H9 (cell line): Measurements from ENCODE around the gene SLC6A18. TPM values are rescaled to one million over a fixed set of nuclear protein-coding genes. Genes with fewer than 3 reads are reported as not detected.

Experiments
- DNase-seq: peaks from one replicate; pipeline ENCODE4 v3.0.0-alpha.2; 2017
- H2AFZ ChIP-seq: one replicate; pipeline ENCODE4 v1.6.1; 2013; ENCODE audit warnings: mild to moderate bottlenecking, low read length, control low read depth, moderate library complexity
- H2AK5ac ChIP-seq: 2 replicates; pipeline ENCODE4 v1.6.1; 2013; ENCODE audit warnings: low read length, control low read depth, mixed read lengths; ENCODE audit not compliant: insufficient read length
- H2BK120ac ChIP-seq: one replicate; pipeline ENCODE4 v1.6.1; 2013; ENCODE audit warnings: low read depth, mild to moderate bottlenecking, low read length, control low read depth, inconsistent platforms; ENCODE audit not compliant: poor library complexity, severe bottlenecking
- H2BK12ac ChIP-seq: 2 replicates; pipeline ENCODE4 v1.6.1; 2013; ENCODE audit warnings: low read length, control low read depth, mixed read lengths, low read depth; ENCODE audit not compliant: insufficient read length
- H2BK15ac ChIP-seq: 2 replicates; pipeline ENCODE4 v1.6.1; 2013; ENCODE audit warnings: low read depth, low read length, control low read depth
- H2BK20ac ChIP-seq: one replicate; pipeline ENCODE4 v1.6.1; 2013; ENCODE audit warnings: low read depth, mild to moderate bottlenecking, low read length, control low read depth, inconsistent platforms; ENCODE audit not compliant: poor library complexity, severe bottlenecking
- H2BK5ac ChIP-seq: 2 replicates; pipeline ENCODE4 v1.6.1; 2013; ENCODE audit warnings: low read length, control low read depth, mixed read lengths; ENCODE audit not compliant: insufficient read length
- H3K14ac ChIP-seq: 2 replicates; pipeline ENCODE4 v1.6.1; 2013; ENCODE audit warnings: low read length, control low read depth; ENCODE audit not compliant: insufficient read depth
- H3K18ac ChIP-seq: 2 replicates; pipeline ENCODE4 v1.6.1; 2013; ENCODE audit warnings: low read depth, mild to moderate bottlenecking, mixed read lengths, low read length, control low read depth; ENCODE audit not compliant: insufficient read length
- H3K23ac ChIP-seq: 2 replicates; pipeline ENCODE4 v1.6.1; 2013; ENCODE audit warnings: low read length, control low read depth, mixed read lengths, low read depth; ENCODE audit not compliant: insufficient read length
- H3K23me2 ChIP-seq: 2 replicates; pipeline ENCODE4 v1.6.1; 2013; ENCODE audit warnings: low read depth, mild to moderate bottlenecking, mixed read lengths, low read length, control low read depth; ENCODE audit not compliant: insufficient read length, poor library complexity, severe bottlenecking
- H3K27ac ChIP-seq: 2 replicates; pipeline ENCODE4 v1.5.1; 2013; ENCODE audit warnings: low read length, control low read depth, mixed read lengths, low read depth; ENCODE audit not compliant: insufficient read length
- H3K27me3 ChIP-seq: 2 replicates; pipeline ENCODE4 v1.6.1; 2013; ENCODE audit warnings: low read length, control low read depth, inconsistent platforms; ENCODE audit not compliant: insufficient read depth
- H3K4ac ChIP-seq: 2 replicates; pipeline ENCODE4 v1.6.1; 2013; ENCODE audit warnings: low read depth, mild to moderate bottlenecking, control low read depth, inconsistent platforms, low read length, moderate library complexity
- H3K4me1 ChIP-seq: 2 replicates; pipeline ENCODE4 v1.6.1; 2013; ENCODE audit warnings: low read length, control low read depth, inconsistent platforms; ENCODE audit not compliant: insufficient read depth
- H3K4me2 ChIP-seq: 2 replicates; pipeline ENCODE4 v1.6.1; 2013; ENCODE audit warnings: low read length, control low read depth, mixed read lengths; ENCODE audit not compliant: insufficient read length, insufficient read depth
- H3K56ac ChIP-seq: 2 replicates; pipeline ENCODE4 v1.6.1; 2013; ENCODE audit warnings: low read depth, mild to moderate bottlenecking, mixed read lengths, low read length, control low read depth; ENCODE audit not compliant: insufficient read length
- H3K79me1 ChIP-seq: 2 replicates; pipeline ENCODE4 v1.6.1; 2013; ENCODE audit warnings: low read depth, mild to moderate bottlenecking, moderate library complexity, low read length, control low read depth, inconsistent platforms; ENCODE audit not compliant: insufficient read depth, poor library complexity, severe bottlenecking
- H3K79me2 ChIP-seq: 2 replicates; pipeline ENCODE4 v1.6.1; 2013; ENCODE audit warnings: low read length, control low read depth, inconsistent platforms; ENCODE audit not compliant: insufficient read depth
- H3K9ac ChIP-seq: 2 replicates; pipeline ENCODE4 v1.6.1; 2013; ENCODE audit warnings: low read length, control low read depth, mixed read lengths; ENCODE audit not compliant: insufficient read length; ENCODE audit errors: extremely low read depth
- H3K9me3 ChIP-seq: one replicate; pipeline ENCODE4 v1.6.1; 2013; ENCODE audit warnings: low read depth, low read length, inconsistent platforms; ENCODE audit not compliant: control insufficient read depth
- H3T11ph ChIP-seq: one replicate; pipeline ENCODE4 v1.6.1; 2013; ENCODE audit warnings: mild to moderate bottlenecking, low read length, control low read depth, inconsistent platforms
- H4K20me1 ChIP-seq: one replicate; pipeline ENCODE4 v1.6.1; 2013; ENCODE audit not compliant: control insufficient read depth, insufficient read length, insufficient read depth
- H4K5ac ChIP-seq: 2 replicates; pipeline ENCODE4 v1.6.1; 2013; ENCODE audit warnings: low read depth, mild to moderate bottlenecking, mixed read lengths, low read length, control low read depth; ENCODE audit not compliant: insufficient read length
- H4K8ac ChIP-seq: replicated peaks from 2 replicates; pipeline ENCODE4 v1.6.1; 2013; ENCODE audit warnings: low read length, control low read depth, mixed read lengths, low read depth; ENCODE audit not compliant: insufficient read length
- H4K91ac ChIP-seq: 2 replicates; pipeline ENCODE4 v1.6.1; 2013; ENCODE audit warnings: low read depth, mild to moderate bottlenecking, moderate library complexity, mixed read lengths, low read length, control low read depth; ENCODE audit not compliant: insufficient read length
- H3K27ac Mint-ChIP-seq, 3 experiments: 2 replicates in 2 of 3; 3 replicates in 1 of 3; pipeline ENCODE4 v1.8.0; 2020 to 2021; ENCODE audit warnings: mixed read lengths in 3 of 3, mild to moderate bottlenecking in 1 of 3, moderate library complexity in 1 of 3
- H3K27me3 Mint-ChIP-seq: 2 replicates; pipeline ENCODE4 v1.8.0; 2021; ENCODE audit warnings: low read depth, mild to moderate bottlenecking, moderate library complexity, mixed read lengths
- H3K36me3 Mint-ChIP-seq, 3 experiments: 2 replicates in 2 of 3; 3 replicates in 1 of 3; pipeline ENCODE4 v1.8.0; 2020 to 2021; ENCODE audit warnings: low read depth in 3 of 3, mixed read lengths in 3 of 3; ENCODE audit not compliant: insufficient read depth in 1 of 3
- H3K4me1 Mint-ChIP-seq, 2 experiments: 2 replicates each; pipeline ENCODE4 v1.8.0; 2020; ENCODE audit warnings: mixed read lengths in 2 of 2
- H3K4me3 Mint-ChIP-seq, 2 experiments: 2 replicates in 1 of 2; 3 replicates in 1 of 2; pipeline ENCODE4 v1.8.0; 2020 to 2021; ENCODE audit warnings: mild to moderate bottlenecking in 2 of 2, mixed read lengths in 2 of 2, moderate library complexity in 1 of 2
- H3K9me3 Mint-ChIP-seq, 2 experiments: 2 replicates in 1 of 2; 3 replicates in 1 of 2; pipeline ENCODE4 v1.8.0; 2020; ENCODE audit warnings: mild to moderate bottlenecking in 2 of 2, mixed read lengths in 2 of 2, moderate library complexity in 1 of 2
- CTCF ChIP-seq: fragments of 200-600 bp; sonication (generic); conservative IDR thresholded peaks from 3 replicates; pipeline ENCODE4 v1.8.0; 2021; ENCODE audit warnings: antibody characterized with exemption, mild to moderate bottlenecking
- WGBS: extraction: QIAGEN DNeasy Blood & Tissue Kit; methylation state at CpG from one replicate; pipeline ENCODE4 v1.1.7; 2013; ENCODE audit warnings: missing lambda C conversion rate, low lambda C conversion rate, mixed read lengths; ENCODE audit not compliant: insufficient read length; ENCODE audit errors: extremely low coverage; 5-methylcytosine and 5-hydroxymethylcytosine counted together
- total RNA-seq: library from RNA; stranded (reverse); gene quantifications from 2 replicates; pipeline ENCODE4 v1.2.1, GENCODE V29; 2021

SLC6A18 gene
- total RNA-seq, 1 experiment from 2014 or later, result not detected

GRCh38 chr5:1255081-1255561 lies 29.9 kb downstream of the SLC6A18 start:
- Histone ChIP-seq H4K5ac (no peak overlapping the region), H3K27me3 (no peaks in the 10 kb centered on the region), H3K23ac (no peak overlapping the region), H4K20me1 (no peaks in the 10 kb centered on the region), H3K79me1 (no peaks in the 10 kb centered on the region), H2BK120ac (no peak overlapping the region), H3K9me3 (no peaks in the 10 kb centered on the region), H2AFZ (no peak overlapping the region), H2BK20ac (no peak overlapping the region), H2BK15ac (no peak overlapping the region), H3K27ac (no peak overlapping the region), H3K18ac (no peak overlapping the region), H3K4me2 (no peak overlapping the region), H4K8ac (no peak overlapping the region), H2AK5ac (no peak overlapping the region), H3K9ac (no peak overlapping the region), H3K4me1 (no peaks in the 10 kb centered on the region), H3K4ac (no peak overlapping the region), H2BK5ac (no peak overlapping the region), H4K91ac (no peak overlapping the region), H3T11ph (no peak overlapping the region), H3K14ac (no peak overlapping the region), H3K23me2 (no peaks in the 10 kb centered on the region), H3K56ac (no peak overlapping the region), H2BK12ac (no peak overlapping the region), H3K79me2 (no peaks in the 10 kb centered on the region)
- Mint-ChIP-seq H3K4me3 (no peak overlapping the region), H3K27ac (peak overlapping the region in 1 of 3 experiments; percentile 6; a peak in 2 of 7 replicates), H3K4me1 (peaks cover 3 to 7% of the 10 kb centered on the region in 2 experiments; a peak in 2 of 4 replicates), H3K27me3 (peaks cover 1% of the 10 kb centered on the region; the same call in 1 of the 2 replicates), H3K36me3 (no peaks in the 10 kb centered on the region), H3K9me3 (no peaks in the 10 kb centered on the region)
- no peak for DNase-seq
- no CpG with 5 or more reads among the region's 16 CpGs for WGBS
- TF ChIP-seq CTCF, result no peak
